ENCODE measurements around the gene NUDCD3. TPM values are rescaled to one million over a fixed set of nuclear protein-coding genes. Genes with fewer than 3 reads are reported as not detected.

NUDCD3 gene
- total RNA-seq, 1 donor = 22.6 TPM

DNA sequence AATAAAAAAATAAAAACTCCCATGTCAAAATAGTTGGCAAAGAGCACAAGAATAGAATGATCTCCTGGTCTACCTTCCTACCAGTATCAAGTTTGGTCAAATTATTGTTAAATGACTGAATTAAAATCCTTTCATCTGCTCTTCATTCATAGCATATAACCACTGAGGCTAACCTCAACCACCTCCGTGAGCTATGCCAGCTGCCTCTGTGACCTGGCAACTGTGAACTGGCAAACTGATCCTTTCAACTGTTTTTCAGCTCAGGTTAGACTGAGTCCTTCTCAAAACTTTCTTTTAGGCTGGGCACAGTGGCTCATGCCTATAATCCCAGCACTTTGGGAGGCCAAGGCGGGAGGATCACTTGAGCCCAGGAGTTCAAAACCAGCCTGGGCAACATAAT is 36.1 kb downstream of the NUDCD3 start:
- Histone ChIP-seq H3K27me3 (ENCODE audit: insufficient read depth, low read length) (no peaks in the 10 kb centered on the region), H3K4me1 (ENCODE audit: insufficient read depth, low read length) (peaks cover 10% of the 10 kb centered on the region), H3K4me3 (ENCODE audit: low read length) (no peak overlapping the region), H3K9me3 (ENCODE audit: low read depth, low read length) (no peaks in the 10 kb centered on the region)

DNA sequence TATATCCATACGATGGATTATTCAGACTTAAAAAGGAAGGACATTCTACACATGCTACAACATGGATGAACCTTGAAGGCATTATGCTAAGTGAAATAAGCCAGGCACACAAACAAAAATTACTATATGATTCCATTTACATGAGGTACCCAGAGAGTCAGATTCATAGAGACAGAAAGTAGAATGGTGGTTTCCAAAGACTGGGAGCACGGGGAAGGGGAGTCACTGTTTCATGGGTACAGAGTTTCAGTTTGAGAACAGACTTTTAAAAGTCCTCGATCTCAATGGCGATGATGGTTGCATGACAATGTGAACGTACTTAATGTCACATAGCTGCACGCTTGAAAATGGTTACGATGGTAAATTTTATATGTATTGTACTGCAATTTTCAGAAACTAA is 39.3 kb downstream of the NUDCD3 start:
- Histone ChIP-seq H3K9me3 (ENCODE audit: low read depth, low read length) (no peaks in the 10 kb centered on the region), H3K27me3 (ENCODE audit: insufficient read depth, low read length) (no peaks in the 10 kb centered on the region), H3K4me1 (ENCODE audit: insufficient read depth, low read length) (peaks cover 10% of the 10 kb centered on the region), H3K4me3 (ENCODE audit: low read length) (no peak overlapping the region)

GRCh38 chr7:44449584-44449928 is 40.9 kb downstream of the NUDCD3 start:
- H3K4me3 ChIP-seq (ENCODE audit: low read length) = no peak overlapping the region
- H3K4me1 ChIP-seq (ENCODE audit: insufficient read depth, low read length) = peaks cover 10% of the 10 kb centered on the region
- H3K27me3 ChIP-seq (ENCODE audit: insufficient read depth, low read length) = no peaks in the 10 kb centered on the region
- H3K9me3 ChIP-seq (ENCODE audit: low read depth, low read length) = no peaks in the 10 kb centered on the region

- Histone ChIP-seq H3K4me3 (ENCODE audit: low read length) (no peak overlapping the region), H3K27me3 (ENCODE audit: insufficient read depth, low read length) (no peaks in the 10 kb centered on the region), H3K9me3 (ENCODE audit: low read depth, low read length) (no peaks in the 10 kb centered on the region), H3K4me1 (ENCODE audit: insufficient read depth, low read length) (peaks cover 10% of the 10 kb centered on the region)
Measured at GRCh38 chr7:44448922-44449583, 41.4 kb downstream of the NUDCD3 start.

DNA sequence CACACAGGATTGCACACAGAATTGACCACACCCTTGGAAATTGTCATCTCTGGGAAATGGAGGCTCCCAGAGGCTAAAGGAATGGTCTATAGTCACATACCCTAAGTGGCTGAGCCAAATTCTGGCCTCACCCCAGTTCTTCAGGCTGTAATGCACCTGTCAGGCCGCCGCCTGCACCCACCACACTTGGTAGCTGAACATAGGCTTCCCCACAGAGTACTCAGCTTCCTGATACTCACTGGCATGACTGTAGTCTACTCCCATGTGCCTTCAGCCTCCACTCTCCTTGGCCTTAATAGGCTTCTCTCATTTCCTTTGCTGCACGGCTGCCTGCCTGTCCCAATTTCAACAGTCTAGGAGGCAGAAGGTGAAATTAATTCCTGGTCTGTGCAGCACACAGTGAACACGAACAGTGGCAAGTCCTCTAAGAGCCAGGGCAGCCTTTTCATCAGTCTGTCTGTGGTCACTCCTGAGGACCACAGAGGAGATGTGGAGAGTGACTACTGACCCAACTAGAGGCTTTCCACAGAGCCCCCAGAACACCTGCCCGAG is 42.5 kb downstream of the NUDCD3 start:
- Histone ChIP-seq H3K4me1 (ENCODE audit: insufficient read depth, low read length) (peaks cover 10% of the 10 kb centered on the region), H3K4me3 (ENCODE audit: low read length) (no peak overlapping the region), H3K9me3 (ENCODE audit: low read depth, low read length) (no peaks in the 10 kb centered on the region), H3K27me3 (ENCODE audit: insufficient read depth, low read length) (no peaks in the 10 kb centered on the region)

- Histone ChIP-seq H3K4me3 (ENCODE audit: low read length) (no peak overlapping the region), H3K4me1 (ENCODE audit: insufficient read depth, low read length) (peaks cover 10% of the 10 kb centered on the region), H3K9me3 (ENCODE audit: low read depth, low read length) (no peaks in the 10 kb centered on the region), H3K27me3 (ENCODE audit: insufficient read depth, low read length) (no peaks in the 10 kb centered on the region)
Measured at GRCh38 chr7:44445986-44446671, 44.3 kb downstream of the NUDCD3 start.

DNA sequence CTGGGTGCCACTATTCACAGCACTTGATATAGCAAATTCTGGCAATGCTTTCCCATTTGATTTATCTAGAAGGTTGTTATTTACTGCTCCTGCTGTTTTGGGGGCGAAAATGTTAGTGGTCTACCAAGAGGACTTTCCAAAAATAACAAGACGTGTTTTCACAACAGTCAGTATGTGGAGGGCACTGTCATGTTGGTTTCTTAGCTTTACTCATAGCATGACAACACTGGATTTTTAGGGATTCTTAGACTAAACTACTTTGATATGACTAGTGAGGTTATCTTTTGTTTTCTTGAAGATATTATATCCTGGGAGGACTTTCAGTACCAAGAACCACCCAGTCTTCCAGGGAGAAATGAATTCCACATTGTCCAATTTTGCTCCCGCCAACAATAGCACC is 49.4 kb downstream of the NUDCD3 start:
- Histone ChIP-seq H3K9me3 (ENCODE audit: low read depth, low read length) (no peaks in the 10 kb centered on the region), H3K27me3 (ENCODE audit: insufficient read depth, low read length) (no peaks in the 10 kb centered on the region), H3K4me1 (ENCODE audit: insufficient read depth, low read length) (no peaks in the 10 kb centered on the region), H3K4me3 (ENCODE audit: low read length) (no peak overlapping the region)

GRCh38 chr7:44440577-44441078 is 49.8 kb downstream of the NUDCD3 start:
- H3K27me3 ChIP-seq (ENCODE audit: insufficient read depth, low read length) = no peaks in the 10 kb centered on the region
- H3K4me1 ChIP-seq (ENCODE audit: insufficient read depth, low read length) = no peaks in the 10 kb centered on the region
- H3K9me3 ChIP-seq (ENCODE audit: low read depth, low read length) = no peaks in the 10 kb centered on the region
- H3K4me3 ChIP-seq (ENCODE audit: low read length) = no peak overlapping the region

GRCh38 chr7:44439926-44440325 is 50.5 kb downstream of the NUDCD3 start:
- Histone ChIP-seq H3K27me3 (ENCODE audit: insufficient read depth, low read length) (no peaks in the 10 kb centered on the region), H3K4me1 (ENCODE audit: insufficient read depth, low read length) (no peaks in the 10 kb centered on the region), H3K9me3 (ENCODE audit: low read depth, low read length) (no peaks in the 10 kb centered on the region), H3K4me3 (ENCODE audit: low read length) (no peak overlapping the region)

DNA sequence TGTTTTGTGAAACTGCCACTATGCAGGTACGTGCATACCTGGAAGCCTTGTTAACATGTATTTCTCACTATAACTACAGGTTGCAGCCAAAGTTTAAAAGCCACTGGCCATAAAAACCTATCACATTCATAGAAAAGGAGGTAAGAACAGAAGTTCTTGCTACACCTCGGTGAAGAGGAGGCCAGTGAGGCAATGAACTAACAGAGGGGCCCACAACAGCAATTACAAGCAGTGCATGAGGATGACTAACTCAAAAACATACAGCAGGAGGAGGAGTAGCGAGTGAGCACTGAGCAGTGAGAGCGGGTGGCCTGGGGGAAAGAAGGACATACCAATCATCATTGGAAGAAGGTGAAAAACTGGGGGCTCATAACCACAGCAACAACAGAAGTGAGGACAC is 51.6 kb downstream of the NUDCD3 start:
- no peaks in the 10 kb centered on the region for H3K27me3 ChIP-seq (ENCODE audit: insufficient read depth, low read length)
- H3K4me1 ChIP-seq (ENCODE audit: insufficient read depth, low read length) = no peaks in the 10 kb centered on the region
- H3K4me3 ChIP-seq (ENCODE audit: low read length) = no peak overlapping the region
- no peaks in the 10 kb centered on the region for H3K9me3 ChIP-seq (ENCODE audit: low read depth, low read length)

GRCh38 chr7:44434201-44434600 is 56.3 kb downstream of the NUDCD3 start:
- no peaks in the 10 kb centered on the region for H3K9me3 ChIP-seq (ENCODE audit: low read depth, low read length)
- H3K4me1 ChIP-seq (ENCODE audit: insufficient read depth, low read length) = no peaks in the 10 kb centered on the region
- no peaks in the 10 kb centered on the region for H3K27me3 ChIP-seq (ENCODE audit: insufficient read depth, low read length)
- no peak overlapping the region for H3K4me3 ChIP-seq (ENCODE audit: low read length)

DNA sequence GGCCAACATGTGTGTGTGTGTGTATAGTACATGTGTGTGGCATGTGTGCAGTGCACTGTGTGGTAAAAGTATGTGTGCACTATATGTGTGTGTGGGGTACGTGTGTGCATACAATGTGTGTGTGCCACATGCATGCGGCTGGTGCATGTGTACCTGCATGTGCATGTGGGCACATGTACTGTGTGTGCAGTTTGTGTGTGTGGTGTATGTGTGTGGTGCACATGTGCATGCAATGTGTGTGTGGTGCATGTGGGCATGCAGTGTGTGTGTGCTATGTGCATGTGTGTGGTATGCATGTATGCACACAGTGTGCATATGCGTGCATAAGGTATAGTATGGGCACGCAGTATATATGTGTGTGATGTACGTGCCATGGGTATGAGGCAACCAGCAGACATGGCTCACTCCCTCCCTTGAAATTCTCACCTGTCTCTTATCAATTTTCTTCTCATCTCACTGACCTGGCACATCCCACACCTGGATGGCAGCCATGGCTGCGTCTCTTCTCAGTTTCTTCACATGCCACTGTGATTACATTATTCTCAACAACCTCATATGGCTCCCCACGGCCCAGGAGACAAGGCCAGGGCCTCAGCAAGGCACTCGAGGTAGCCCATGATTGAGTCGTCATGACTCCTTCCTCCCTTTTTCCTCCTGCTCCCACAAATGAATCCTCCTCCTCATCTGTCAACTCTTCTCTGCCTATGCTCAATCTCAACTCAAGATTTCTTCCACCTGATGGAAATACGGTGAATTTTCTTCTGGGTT is 57.0 kb downstream of the NUDCD3 start:
- Histone ChIP-seq H3K9me3 (ENCODE audit: low read depth, low read length) (no peaks in the 10 kb centered on the region), H3K4me1 (ENCODE audit: insufficient read depth, low read length) (no peaks in the 10 kb centered on the region), H3K4me3 (ENCODE audit: low read length) (no peak overlapping the region), H3K27me3 (ENCODE audit: insufficient read depth, low read length) (no peaks in the 10 kb centered on the region)

DNA sequence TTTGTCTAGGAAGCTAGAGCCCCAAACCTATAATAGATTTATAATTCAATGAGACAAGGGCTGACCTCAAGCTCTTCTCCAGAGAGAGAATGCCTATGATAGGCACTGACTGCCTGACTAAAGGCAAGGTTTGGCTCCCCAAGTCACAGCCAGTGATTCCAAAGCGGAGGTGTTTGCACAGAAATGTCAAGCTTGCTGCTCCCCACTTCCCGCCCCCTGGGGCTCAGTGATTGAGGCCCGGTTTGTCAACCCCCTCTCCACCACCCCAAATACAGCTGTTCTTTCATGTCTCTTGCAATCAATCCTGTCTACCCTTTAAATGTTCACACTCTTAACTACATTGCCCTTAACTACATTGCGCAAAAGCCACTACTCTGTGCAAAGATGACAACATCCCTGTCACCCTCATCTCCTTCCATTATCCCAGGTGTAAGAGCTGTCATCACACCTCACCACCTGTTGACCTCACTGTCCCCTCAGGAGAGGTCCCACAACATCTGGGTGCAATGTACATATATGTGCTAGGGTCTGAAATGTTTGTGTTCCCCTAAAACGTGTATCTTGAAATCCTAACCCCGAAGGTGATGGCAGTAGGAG is 58.0 kb downstream of the NUDCD3 start:
- H3K9me3 ChIP-seq (ENCODE audit: low read depth, low read length) = no peaks in the 10 kb centered on the region
- H3K27me3 ChIP-seq (ENCODE audit: insufficient read depth, low read length) = no peaks in the 10 kb centered on the region
- H3K4me3 ChIP-seq (ENCODE audit: low read length) = no peak overlapping the region
- no peaks in the 10 kb centered on the region for H3K4me1 ChIP-seq (ENCODE audit: insufficient read depth, low read length)

DNA sequence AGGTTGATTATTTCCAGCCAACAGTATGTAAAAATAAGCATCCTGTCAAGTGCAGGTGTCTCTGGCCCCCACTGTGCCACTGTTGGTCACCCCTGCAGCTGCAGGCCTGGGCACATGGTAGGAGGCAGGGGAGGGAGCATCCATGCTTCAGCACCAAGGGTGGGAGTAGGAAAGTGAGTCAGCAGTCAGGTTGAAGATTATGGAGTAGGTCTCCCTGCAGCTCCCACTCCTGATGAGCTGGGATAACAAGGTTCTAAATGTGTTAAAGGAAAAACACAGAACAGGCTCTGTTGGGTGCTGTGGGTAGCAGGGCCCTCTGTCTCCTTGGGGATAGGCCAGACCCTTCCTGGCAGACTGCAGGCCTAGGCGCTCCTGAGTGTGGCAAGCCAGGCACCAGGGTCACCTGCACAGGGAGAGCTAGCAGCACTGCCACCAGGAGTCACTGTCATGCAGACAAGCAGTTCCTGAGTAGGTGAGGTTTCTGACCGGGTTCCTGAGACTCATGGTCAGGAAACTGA is 59.3 kb downstream of the NUDCD3 start:
- Histone ChIP-seq H3K9me3 (ENCODE audit: low read depth, low read length) (no peaks in the 10 kb centered on the region), H3K4me1 (ENCODE audit: insufficient read depth, low read length) (no peaks in the 10 kb centered on the region), H3K4me3 (ENCODE audit: low read length) (no peak overlapping the region), H3K27me3 (ENCODE audit: insufficient read depth, low read length) (no peaks in the 10 kb centered on the region)

DNA sequence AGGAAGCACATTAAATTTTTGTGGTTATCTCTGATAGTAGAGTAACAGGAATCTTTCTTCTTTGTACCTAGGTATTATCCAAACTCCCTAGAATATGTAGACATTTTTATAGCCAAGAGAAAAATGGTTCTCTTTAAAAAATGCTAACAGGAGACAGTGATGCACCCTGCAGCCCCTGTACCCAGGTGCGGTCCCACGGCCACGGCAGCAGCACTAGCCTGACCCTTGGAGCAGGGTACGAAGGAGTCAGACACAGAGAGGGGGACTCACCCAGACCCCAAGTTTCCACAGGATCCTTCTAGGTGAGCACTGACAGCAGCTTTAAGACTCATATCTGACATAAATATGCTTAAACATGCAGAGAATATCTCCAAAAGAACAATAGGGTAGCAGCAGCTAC is 60.4 kb downstream of the NUDCD3 start:
- no peaks in the 10 kb centered on the region for H3K4me1 ChIP-seq (ENCODE audit: insufficient read depth, low read length)
- no peaks in the 10 kb centered on the region for H3K27me3 ChIP-seq (ENCODE audit: insufficient read depth, low read length)
- no peak overlapping the region for H3K4me3 ChIP-seq (ENCODE audit: low read length)
- H3K9me3 ChIP-seq (ENCODE audit: low read depth, low read length) = no peaks in the 10 kb centered on the region

Data from mononuclear cell (primary cell).